Measurements from ENCODE around the gene DUSP7. TPM values are rescaled to one million over a fixed set of nuclear protein-coding genes. Genes with fewer than 3 reads are reported as not detected.

DUSP7 gene
- total RNA-seq, 2 donors from 2014 or later, result 2.6 to 3.3 TPM

GRCh38 chr3:52069135-52069534, 12.8 kb upstream of the DUSP7 start:
- Histone ChIP-seq H3K4me3 (no peak overlapping the region), H3K4me1 (no peaks in the 10 kb centered on the region), H3K27me3 (no peaks in the 10 kb centered on the region), H3K9me3 (no peaks in the 10 kb centered on the region), H3K27ac (no peak overlapping the region), H3K36me3 (replicated peaks in 1 of 2; ENCODE audit: insufficient read depth in 1 of 2, low read depth in 2 of 2) (no peaks in the 10 kb centered on the region)
- ATAC-seq (no peak), DNase-seq (no peak)
- TF ChIP-seq POLR2A (IDR thresholded peaks at IDR 0.05), result no peak
- TF ChIP-seq, protein P1, sequence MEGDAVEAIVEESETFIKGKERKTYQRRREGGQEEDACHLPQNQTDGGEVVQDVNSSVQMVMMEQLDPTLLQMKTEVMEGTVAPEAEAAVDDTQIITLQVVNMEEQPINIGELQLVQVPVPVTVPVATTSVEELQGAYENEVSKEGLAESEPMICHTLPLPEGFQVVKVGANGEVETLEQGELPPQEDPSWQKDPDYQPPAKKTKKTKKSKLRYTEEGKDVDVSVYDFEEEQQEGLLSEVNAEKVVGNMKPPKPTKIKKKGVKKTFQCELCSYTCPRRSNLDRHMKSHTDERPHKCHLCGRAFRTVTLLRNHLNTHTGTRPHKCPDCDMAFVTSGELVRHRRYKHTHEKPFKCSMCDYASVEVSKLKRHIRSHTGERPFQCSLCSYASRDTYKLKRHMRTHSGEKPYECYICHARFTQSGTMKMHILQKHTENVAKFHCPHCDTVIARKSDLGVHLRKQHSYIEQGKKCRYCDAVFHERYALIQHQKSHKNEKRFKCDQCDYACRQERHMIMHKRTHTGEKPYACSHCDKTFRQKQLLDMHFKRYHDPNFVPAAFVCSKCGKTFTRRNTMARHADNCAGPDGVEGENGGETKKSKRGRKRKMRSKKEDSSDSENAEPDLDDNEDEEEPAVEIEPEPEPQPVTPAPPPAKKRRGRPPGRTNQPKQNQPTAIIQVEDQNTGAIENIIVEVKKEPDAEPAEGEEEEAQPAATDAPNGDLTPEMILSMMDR (IDR thresholded peaks at IDR 0.05), result no peak
- 88 to 89% methylated on average over 5 of the region's 5 CpGs for WGBS, 2 donors
- intact Hi-C loops (cut with DNase I), result no loop called here

- WGBS, 2 donors, result 91 to 100% methylated on average over 7 to 12 of the region's 12 CpGs
- Histone ChIP-seq H3K4me3 (no peak overlapping the region), H3K36me3 (replicated peaks in 1 of 2; ENCODE audit: insufficient read depth in 1 of 2, low read depth in 2 of 2) (no peaks in the 10 kb centered on the region), H3K27me3 (no peaks in the 10 kb centered on the region), H3K4me1 (no peaks in the 10 kb centered on the region), H3K27ac (no peak overlapping the region), H3K9me3 (no peaks in the 10 kb centered on the region)
- DNase-seq, result no peak
- no peak for ATAC-seq
- intact Hi-C loops (cut with DNase I), result no loop called here
- no peak for TF ChIP-seq POLR2A (IDR thresholded peaks at IDR 0.05)
- TF ChIP-seq, protein P1 (IDR thresholded peaks at IDR 0.05), result no peak
Measured at GRCh38 chr3:52068730-52069129, 12.4 kb upstream of the DUSP7 start.

- intact Hi-C loops (cut with DNase I), result no loop called here
- Histone ChIP-seq H3K4me1 (no peaks in the 10 kb centered on the region), H3K27me3 (no peaks in the 10 kb centered on the region), H3K36me3 (replicated peaks in 1 of 2; ENCODE audit: insufficient read depth in 1 of 2, low read depth in 2 of 2) (no peaks in the 10 kb centered on the region), H3K27ac (no peak overlapping the region), H3K9me3 (no peaks in the 10 kb centered on the region), H3K4me3 (no peak overlapping the region)
- DNase-seq, result no peak
- TF ChIP-seq POLR2A (IDR thresholded peaks at IDR 0.05), result no peak
- TF ChIP-seq, protein P1 (IDR thresholded peaks at IDR 0.05), result no peak
- no peak for ATAC-seq
- 86 to 88% methylated on average over 4 to 10 of the region's 12 CpGs for WGBS, 2 donors
Measured at GRCh38 chr3:52068055-52068571, 11.7 kb upstream of the DUSP7 start.

DNA sequence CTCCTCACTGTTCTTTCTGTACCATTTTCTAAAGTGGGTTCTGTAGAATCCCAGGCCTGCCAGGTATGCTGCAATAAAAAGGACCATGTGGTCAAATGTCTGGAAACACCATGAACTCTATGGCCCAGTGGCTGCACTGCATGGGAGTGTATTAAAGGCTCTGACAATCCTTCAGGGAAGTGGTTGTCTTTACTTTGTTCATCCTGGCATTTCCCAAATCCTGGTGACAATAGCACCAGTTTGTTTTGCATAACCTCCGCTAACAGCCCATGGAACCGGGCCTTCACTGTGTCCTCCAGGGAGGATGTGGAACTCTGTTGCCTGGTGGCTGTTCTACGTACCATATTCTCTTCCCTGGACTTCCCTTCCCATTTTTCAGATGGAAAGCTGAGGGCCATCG, 11.2 kb upstream of the DUSP7 start:
- Histone ChIP-seq H3K27ac (no peak overlapping the region), H3K27me3 (no peaks in the 10 kb centered on the region), H3K9me3 (no peaks in the 10 kb centered on the region), H3K36me3 (replicated peaks in 1 of 2; ENCODE audit: insufficient read depth in 1 of 2, low read depth in 2 of 2) (no peaks in the 10 kb centered on the region), H3K4me3 (no peak overlapping the region), H3K4me1 (no peaks in the 10 kb centered on the region)
- intact Hi-C loops (cut with DNase I), result no loop called here
- 87 to 92% methylated on average over 4 of the region's 4 CpGs for WGBS, 2 donors
- DNase-seq (no peak), ATAC-seq (no peak)
- no peak for TF ChIP-seq POLR2A (IDR thresholded peaks at IDR 0.05)
- TF ChIP-seq, protein P1 (IDR thresholded peaks at IDR 0.05), result no peak

DNA sequence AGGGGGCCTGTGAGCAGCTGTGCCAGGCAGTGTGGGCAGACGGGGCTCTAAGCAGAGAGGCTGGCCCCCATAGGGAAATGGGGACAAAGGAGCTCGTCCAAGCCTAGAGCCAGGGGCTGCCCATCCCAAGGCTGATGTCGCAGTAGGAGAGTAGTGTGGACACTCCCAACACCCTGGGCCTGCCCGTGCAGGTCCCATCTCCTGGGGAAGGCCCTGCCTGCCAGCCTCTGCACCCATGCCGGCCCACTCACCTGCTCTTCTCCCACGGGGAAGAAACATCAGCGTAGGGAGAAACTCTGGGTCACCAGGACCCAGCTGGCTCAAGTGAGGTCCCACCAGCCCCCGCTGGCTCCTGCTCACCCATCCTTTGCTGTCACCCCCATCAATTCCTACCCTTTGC, 10.7 kb upstream of the DUSP7 start:
- no peaks in the 10 kb centered on the region for H3K27me3 ChIP-seq
- DNase-seq (no peak), ATAC-seq (no peak)
- H3K4me3 ChIP-seq, result no peak overlapping the region
- no peaks in the 10 kb centered on the region for H3K36me3 ChIP-seq (replicated peaks in 1 of 2; ENCODE audit: insufficient read depth in 1 of 2, low read depth in 2 of 2)
- H3K4me1 ChIP-seq, result no peaks in the 10 kb centered on the region
- WGBS, 2 donors, result 93% methylated on average over 4 to 8 of the region's 8 CpGs
- H3K9me3 ChIP-seq, result no peaks in the 10 kb centered on the region
- intact Hi-C loops (cut with DNase I), result no loop called here
- H3K27ac ChIP-seq, result no peak overlapping the region
- no peak for TF ChIP-seq POLR2A (IDR thresholded peaks at IDR 0.05)
- TF ChIP-seq, protein P1 (IDR thresholded peaks at IDR 0.05), result no peak

All from body of pancreas (tissue), 4 donors.